ENCODE measurements around the gene GABRQ. TPM values are rescaled to one million over a fixed set of nuclear protein-coding genes. Genes with fewer than 3 reads are reported as not detected.

The GABRQ gene
- total and polyA plus RNA-seq, 4 donors: 0.01 to 0.05 TPM; not detected in 2

- TF ChIP-seq FOXA2 (IDR thresholded peaks at IDR 0.05): no peak
- peak; percentile 71 to 83 for TF ChIP-seq RAD21 (IDR thresholded peaks at IDR 0.05)
- TF ChIP-seq, protein P1, sequence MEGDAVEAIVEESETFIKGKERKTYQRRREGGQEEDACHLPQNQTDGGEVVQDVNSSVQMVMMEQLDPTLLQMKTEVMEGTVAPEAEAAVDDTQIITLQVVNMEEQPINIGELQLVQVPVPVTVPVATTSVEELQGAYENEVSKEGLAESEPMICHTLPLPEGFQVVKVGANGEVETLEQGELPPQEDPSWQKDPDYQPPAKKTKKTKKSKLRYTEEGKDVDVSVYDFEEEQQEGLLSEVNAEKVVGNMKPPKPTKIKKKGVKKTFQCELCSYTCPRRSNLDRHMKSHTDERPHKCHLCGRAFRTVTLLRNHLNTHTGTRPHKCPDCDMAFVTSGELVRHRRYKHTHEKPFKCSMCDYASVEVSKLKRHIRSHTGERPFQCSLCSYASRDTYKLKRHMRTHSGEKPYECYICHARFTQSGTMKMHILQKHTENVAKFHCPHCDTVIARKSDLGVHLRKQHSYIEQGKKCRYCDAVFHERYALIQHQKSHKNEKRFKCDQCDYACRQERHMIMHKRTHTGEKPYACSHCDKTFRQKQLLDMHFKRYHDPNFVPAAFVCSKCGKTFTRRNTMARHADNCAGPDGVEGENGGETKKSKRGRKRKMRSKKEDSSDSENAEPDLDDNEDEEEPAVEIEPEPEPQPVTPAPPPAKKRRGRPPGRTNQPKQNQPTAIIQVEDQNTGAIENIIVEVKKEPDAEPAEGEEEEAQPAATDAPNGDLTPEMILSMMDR (IDR thresholded peaks at IDR 0.05; ENCODE audit: low read depth, low read length, missing input control): peak; percentile 73
- Histone ChIP-seq H3K4me1 (ENCODE audit: control insufficient read depth in 4 of 4, insufficient read depth in 4 of 4, low read length in 3 of 4) (no peaks in the 10 kb centered on the region), H3K27me3 (ENCODE audit: control insufficient read depth in 4 of 4, insufficient read depth in 4 of 4, low read length in 3 of 4) (peaks cover 0 to 7% (median 0%) of the 10 kb centered on the region in 4 donors), H3K36me3 (ENCODE audit: control insufficient read depth in 4 of 4, insufficient read depth in 3 of 4, low read depth in 1 of 4, low read length in 3 of 4) (no peaks in the 10 kb centered on the region), H3K4me3 (ENCODE audit: low read depth in 1 of 3, low read length in 3 of 3) (no peak overlapping the region), H3K27ac (ENCODE audit: low read depth in 1 of 2, low read length in 2 of 2) (no peak overlapping the region), H3K9me3 (ENCODE audit: control insufficient read depth in 4 of 4, low read length in 3 of 4) (no peaks in the 10 kb centered on the region), H3K9ac (ENCODE audit: low read depth in 1 of 2, low read length in 2 of 2) (no peak overlapping the region)
- WGBS: 48% methylated on average over 7 of the region's 7 CpGs
- peak; percentile 44 for DNase-seq (ENCODE audit: low spot score)
Observed at GRCh38 chrX:152632445-152633097, 5.1 kb upstream of the GABRQ start.

GRCh38 chrX:152635941-152636340 is 1.8 kb upstream of the GABRQ start:
- Histone ChIP-seq H3K9ac (ENCODE audit: low read depth in 1 of 2, low read length in 2 of 2) (no peak overlapping the region), H3K4me1 (ENCODE audit: control insufficient read depth in 4 of 4, insufficient read depth in 4 of 4, low read length in 3 of 4) (peaks cover 0 to 6% (median 2%) of the 10 kb centered on the region in 4 donors), H3K36me3 (ENCODE audit: control insufficient read depth in 4 of 4, insufficient read depth in 3 of 4, low read depth in 1 of 4, low read length in 3 of 4) (no peaks in the 10 kb centered on the region), H3K27ac (ENCODE audit: low read depth in 1 of 2, low read length in 2 of 2) (no peak overlapping the region), H3K4me3 (ENCODE audit: low read depth in 1 of 3, low read length in 3 of 3) (no peak overlapping the region), H3K9me3 (ENCODE audit: control insufficient read depth in 4 of 4, low read length in 3 of 4) (no peaks in the 10 kb centered on the region), H3K27me3 (ENCODE audit: control insufficient read depth in 4 of 4, insufficient read depth in 4 of 4, low read length in 3 of 4) (peaks cover 0 to 5% (median 0%) of the 10 kb centered on the region in 4 donors)
- no peak for TF ChIP-seq JUND (IDR thresholded peaks at IDR 0.05)
- TF ChIP-seq RAD21 (IDR thresholded peaks at IDR 0.05): peak; percentile 71 to 81
- TF ChIP-seq, protein P1 (IDR thresholded peaks at IDR 0.05; ENCODE audit: low read depth, low read length, missing input control): peak; percentile 57
- DNase-seq (ENCODE audit: low spot score): no peak
- 4% methylated on average over 7 of the region's 7 CpGs for WGBS

DNA sequence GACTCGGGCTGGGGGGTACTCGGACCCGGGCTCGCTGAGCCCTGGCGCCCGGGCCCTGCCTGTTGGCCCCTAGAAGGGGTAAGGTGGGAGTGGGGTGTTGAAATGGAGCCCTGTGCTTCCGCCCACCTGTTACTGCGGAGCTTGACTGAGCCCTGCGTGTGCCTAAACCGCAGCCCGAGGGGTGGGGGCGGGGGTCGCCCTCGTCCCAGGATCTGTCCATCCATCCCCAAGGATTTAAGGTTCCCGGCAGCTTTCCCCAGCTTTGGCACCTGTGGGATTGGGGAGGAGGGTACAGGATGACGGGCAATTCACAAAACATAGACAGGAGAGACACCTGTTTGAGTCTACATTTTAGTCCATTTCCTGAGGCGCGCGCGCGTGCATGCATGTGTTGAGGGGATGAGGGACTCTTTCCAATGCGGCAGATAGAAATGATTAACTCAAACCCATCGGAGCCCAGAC is 779 bp downstream of the GABRQ start:
- TF ChIP-seq TAF1 (conservative IDR thresholded peaks at IDR 0.05) (no peak), NR2F2 (IDR thresholded peaks at IDR 0.05) (no peak), FOXA1 (IDR thresholded peaks at IDR 0.05) (no peak), SP1 (IDR thresholded peaks at IDR 0.05) (no peak), RXRA (IDR thresholded peaks at IDR 0.05) (no peak), GABPA (IDR thresholded peaks at IDR 0.05 in 1 of 2, conservative IDR thresholded peaks at IDR 0.05 in 1 of 2) (no peak), HNF4G (IDR thresholded peaks at IDR 0.05) (no peak), HNF4A (conservative IDR thresholded peaks at IDR 0.05) (no peak), YY1 (IDR thresholded peaks at IDR 0.05) (no peak), JUND (IDR thresholded peaks at IDR 0.05) (no peak)
- TF ChIP-seq, protein P2, sequence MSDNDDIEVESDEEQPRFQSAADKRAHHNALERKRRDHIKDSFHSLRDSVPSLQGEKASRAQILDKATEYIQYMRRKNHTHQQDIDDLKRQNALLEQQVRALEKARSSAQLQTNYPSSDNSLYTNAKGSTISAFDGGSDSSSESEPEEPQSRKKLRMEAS (IDR thresholded peaks at IDR 0.05): no peak
- TF ChIP-seq, protein P1 (IDR thresholded peaks at IDR 0.05; ENCODE audit: low read depth, low read length, missing input control): no peak
- TF ChIP-seq, protein P3, sequence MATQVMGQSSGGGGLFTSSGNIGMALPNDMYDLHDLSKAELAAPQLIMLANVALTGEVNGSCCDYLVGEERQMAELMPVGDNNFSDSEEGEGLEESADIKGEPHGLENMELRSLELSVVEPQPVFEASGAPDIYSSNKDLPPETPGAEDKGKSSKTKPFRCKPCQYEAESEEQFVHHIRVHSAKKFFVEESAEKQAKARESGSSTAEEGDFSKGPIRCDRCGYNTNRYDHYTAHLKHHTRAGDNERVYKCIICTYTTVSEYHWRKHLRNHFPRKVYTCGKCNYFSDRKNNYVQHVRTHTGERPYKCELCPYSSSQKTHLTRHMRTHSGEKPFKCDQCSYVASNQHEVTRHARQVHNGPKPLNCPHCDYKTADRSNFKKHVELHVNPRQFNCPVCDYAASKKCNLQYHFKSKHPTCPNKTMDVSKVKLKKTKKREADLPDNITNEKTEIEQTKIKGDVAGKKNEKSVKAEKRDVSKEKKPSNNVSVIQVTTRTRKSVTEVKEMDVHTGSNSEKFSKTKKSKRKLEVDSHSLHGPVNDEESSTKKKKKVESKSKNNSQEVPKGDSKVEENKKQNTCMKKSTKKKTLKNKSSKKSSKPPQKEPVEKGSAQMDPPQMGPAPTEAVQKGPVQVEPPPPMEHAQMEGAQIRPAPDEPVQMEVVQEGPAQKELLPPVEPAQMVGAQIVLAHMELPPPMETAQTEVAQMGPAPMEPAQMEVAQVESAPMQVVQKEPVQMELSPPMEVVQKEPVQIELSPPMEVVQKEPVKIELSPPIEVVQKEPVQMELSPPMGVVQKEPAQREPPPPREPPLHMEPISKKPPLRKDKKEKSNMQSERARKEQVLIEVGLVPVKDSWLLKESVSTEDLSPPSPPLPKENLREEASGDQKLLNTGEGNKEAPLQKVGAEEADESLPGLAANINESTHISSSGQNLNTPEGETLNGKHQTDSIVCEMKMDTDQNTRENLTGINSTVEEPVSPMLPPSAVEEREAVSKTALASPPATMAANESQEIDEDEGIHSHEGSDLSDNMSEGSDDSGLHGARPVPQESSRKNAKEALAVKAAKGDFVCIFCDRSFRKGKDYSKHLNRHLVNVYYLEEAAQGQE (IDR thresholded peaks at IDR 0.05): no peak
- peaks cover 0 to 5% (median 0%) of the 10 kb centered on the region in 4 donors for H3K27me3 ChIP-seq (ENCODE audit: control insufficient read depth in 4 of 4, insufficient read depth in 4 of 4, low read length in 3 of 4)
- H3K9me3 ChIP-seq (ENCODE audit: control insufficient read depth in 4 of 4, low read length in 3 of 4): no peaks in the 10 kb centered on the region
- no peak overlapping the region for H3K9ac ChIP-seq (ENCODE audit: low read depth in 1 of 2, low read length in 2 of 2)
- H3K27ac ChIP-seq (ENCODE audit: low read depth in 1 of 2, low read length in 2 of 2): no peak overlapping the region
- DNase-seq (ENCODE audit: low spot score): no peak
- H3K4me3 ChIP-seq (ENCODE audit: low read depth in 1 of 3, low read length in 3 of 3): no peak overlapping the region
- H3K4me1 ChIP-seq (ENCODE audit: control insufficient read depth in 4 of 4, insufficient read depth in 4 of 4, low read length in 3 of 4): peaks cover 0 to 6% (median 2%) of the 10 kb centered on the region in 4 donors
- WGBS: 7% methylated on average over 23 of the region's 23 CpGs
- no peaks in the 10 kb centered on the region for H3K36me3 ChIP-seq (ENCODE audit: control insufficient read depth in 4 of 4, insufficient read depth in 3 of 4, low read depth in 1 of 4, low read length in 3 of 4)

Measured in liver (tissue), 9 donors.